ENCODE data around the gene SWI5.

Gene SWI5

GRCh38 chr9:128262687-128263086 lies 13.4 kb upstream of the SWI5 start:
- no peak for TF ChIP-seq CTCF (conservative IDR thresholded peaks at IDR 0.05; ENCODE audit: low read depth)
- ChIA-PET CTCF (interaction anchor here (3.5 kb wide), 1 partner anchor 8 kb away, joined by 18 read pairs; no protein-coding TSS in a partner anchor), POLR2A (ENCODE audit: low non-redundant PET) (no interaction called here)
- peak overlapping the region; percentile 12 for H3K27ac ChIP-seq
- no peak for DNase-seq (ENCODE audit: low spot score)

GRCh38 chr9:128265348-128265847 lies 10.7 kb upstream of the SWI5 start:
- no peak for DNase-seq (ENCODE audit: low spot score)
- TF ChIP-seq CTCF (conservative IDR thresholded peaks at IDR 0.05; ENCODE audit: low read depth), result no peak
- peak overlapping the region; percentile 3; the same call in 1 of the 2 replicates for H3K27ac ChIP-seq
- POLR2A ChIA-PET (ENCODE audit: low non-redundant PET), result no interaction called here
- CTCF ChIA-PET, result interaction anchor here (0.6 kb wide), 1 partner anchor 186 kb away, joined by 4 read pairs; no protein-coding TSS in a partner anchor

GRCh38 chr9:128266868-128267590 lies 9.0 kb upstream of the SWI5 start:
- ChIA-PET POLR2A (ENCODE audit: low non-redundant PET) (no interaction called here), CTCF (no interaction called here)
- no peak for DNase-seq (ENCODE audit: low spot score)

GRCh38 chr9:128271112-128271511 lies 5.0 kb upstream of the SWI5 start:
- H3K27ac ChIP-seq, result peak overlapping the region; percentile 22
- POLR2A ChIA-PET (ENCODE audit: low non-redundant PET), result interaction anchor here (0.5 kb wide), 1 partner anchor 154 kb away, joined by 3 read pairs; no protein-coding TSS in a partner anchor
- CTCF ChIA-PET, result interaction anchor here (1.1 to 2.3 kb wide), 3 partner anchors 16 to 168 kb away, joined by 3 to 9 read pairs (median 6); no protein-coding TSS in a partner anchor
- TF ChIP-seq CTCF (conservative IDR thresholded peaks at IDR 0.05; ENCODE audit: low read depth), result no peak
- peak; percentile 92 for DNase-seq (ENCODE audit: low spot score)

More at GRCh38 chr9:128266868-128267590, 9.0 kb upstream of the SWI5 start:
- TF ChIP-seq CTCF (conservative IDR thresholded peaks at IDR 0.05; ENCODE audit: low read depth), result no peak
- peak overlapping the region; percentile 2; the same call in 1 of the 2 replicates for H3K27ac ChIP-seq

GRCh38 chr9:128271512-128271911 lies 4.6 kb upstream of the SWI5 start:
- CTCF ChIA-PET, result interaction anchor here (0.6 to 2.3 kb wide), 4 partner anchors 17 to 363 kb away, joined by 3 to 9 read pairs (median 4); no protein-coding TSS in a partner anchor
- H3K27ac ChIP-seq, result peak overlapping the region; percentile 22
- DNase-seq (ENCODE audit: low spot score), result no peak
- POLR2A ChIA-PET (ENCODE audit: low non-redundant PET), result interaction anchor here (0.5 kb wide), 1 partner anchor 154 kb away, joined by 3 read pairs; no protein-coding TSS in a partner anchor
- TF ChIP-seq CTCF (conservative IDR thresholded peaks at IDR 0.05; ENCODE audit: low read depth), result no peak

GRCh38 chr9:128274245-128274644 lies 1.8 kb upstream of the SWI5 start:
- ChIA-PET POLR2A (ENCODE audit: low non-redundant PET) (no interaction called here), CTCF (no interaction called here)
- no peak for TF ChIP-seq CTCF (conservative IDR thresholded peaks at IDR 0.05; ENCODE audit: low read depth)
- DNase-seq (ENCODE audit: low spot score), result no peak
- H3K27ac ChIP-seq, result no peak overlapping the region
